IgD-negative memory B cell (primary cell): ENCODE results near the gene AGAP1. TPM values are rescaled to one million over a fixed set of nuclear protein-coding genes. Genes with fewer than 3 reads are reported as not detected.

Source experiments
- H3K27ac Mint-ChIP-seq, 3 donors: one replicate each; pipeline ENCODE4 v1.8.0; 2020 to 2022; ENCODE audit warnings: mild to moderate bottlenecking in 3 of 3, mixed read lengths in 3 of 3, moderate library complexity in 1 of 3
- H3K27me3 Mint-ChIP-seq: one replicate; pipeline ENCODE4 v1.8.0; 2021; ENCODE audit warnings: mixed read lengths
- H3K36me3 Mint-ChIP-seq: one replicate; pipeline ENCODE4 v1.8.0; 2020; ENCODE audit warnings: mild to moderate bottlenecking, mixed read lengths
- H3K4me1 Mint-ChIP-seq, 3 donors: one replicate each; pipeline ENCODE4 v1.8.0; 2020 to 2022; ENCODE audit warnings: mixed read lengths in 3 of 3, mild to moderate bottlenecking in 1 of 3
- H3K4me3 Mint-ChIP-seq, 4 donors: one replicate each; pipeline ENCODE4 v1.8.0; 2020 to 2022; ENCODE audit warnings: mild to moderate bottlenecking in 4 of 4, mixed read lengths in 4 of 4, moderate library complexity in 3 of 4
- H3K9me3 Mint-ChIP-seq, 3 donors: one replicate each; pipeline ENCODE4 v1.8.0; 2020 to 2021; ENCODE audit warnings: mixed read lengths in 3 of 3, mild to moderate bottlenecking in 1 of 3
- polyA plus RNA-seq: library from polyadenylated mRNA; unstranded; fragments of 300-500 nt; fragmentation: Illumina TruSeq; gene quantifications from one replicate; pipeline ENCODE4 v1.2.3, GENCODE V29; 2021

AGAP1 gene
- polyA plus RNA-seq, 1 donor from 2014 or later = not detected

- H3K9me3 Mint-ChIP-seq = peaks cover 0 to 5% (median 0%) of the 10 kb centered on the region in 3 donors
- no peaks in the 10 kb centered on the region for H3K36me3 Mint-ChIP-seq
- peaks cover 0 to 1% (median 0%) of the 10 kb centered on the region in 3 donors for H3K4me1 Mint-ChIP-seq
- no peak overlapping the region for H3K4me3 Mint-ChIP-seq
- H3K27ac Mint-ChIP-seq = no peak overlapping the region
- peaks cover 2% of the 10 kb centered on the region for H3K27me3 Mint-ChIP-seq
Measured at GRCh38 chr2:235526166-235526565, 32.3 kb downstream of the AGAP1 start.

GRCh38 chr2:235527806-235528469, 34.1 kb downstream of the AGAP1 start:
- Mint-ChIP-seq H3K27ac (peak overlapping the region in 1 of 3 donors; percentile 59), H3K9me3 (peaks cover 0 to 5% (median 0%) of the 10 kb centered on the region in 3 donors), H3K4me3 (no peak overlapping the region), H3K27me3 (no peaks in the 10 kb centered on the region), H3K36me3 (no peaks in the 10 kb centered on the region), H3K4me1 (peaks cover 0 to 1% (median 0%) of the 10 kb centered on the region in 3 donors)

GRCh38 chr2:235529621-235530020, 35.8 kb downstream of the AGAP1 start:
- Mint-ChIP-seq H3K36me3 (no peaks in the 10 kb centered on the region), H3K4me3 (no peak overlapping the region), H3K9me3 (peaks cover 0 to 5% (median 2%) of the 10 kb centered on the region in 3 donors), H3K27ac (no peak overlapping the region), H3K4me1 (peaks cover 0 to 1% (median 0%) of the 10 kb centered on the region in 3 donors), H3K27me3 (peaks cover 3% of the 10 kb centered on the region)

- H3K4me3 Mint-ChIP-seq = no peak overlapping the region
- no peak overlapping the region for H3K27ac Mint-ChIP-seq
- peaks cover 0 to 5% (median 2%) of the 10 kb centered on the region in 3 donors for H3K9me3 Mint-ChIP-seq
- no peaks in the 10 kb centered on the region for H3K36me3 Mint-ChIP-seq
- peaks cover 3% of the 10 kb centered on the region for H3K27me3 Mint-ChIP-seq
- peaks cover 0 to 1% (median 0%) of the 10 kb centered on the region in 3 donors for H3K4me1 Mint-ChIP-seq
Measured at GRCh38 chr2:235530735-235531134, 36.9 kb downstream of the AGAP1 start.

GRCh38 chr2:235532307-235532706, 38.5 kb downstream of the AGAP1 start:
- Mint-ChIP-seq H3K4me3 (no peak overlapping the region), H3K4me1 (no peaks in the 10 kb centered on the region), H3K36me3 (no peaks in the 10 kb centered on the region), H3K27ac (no peak overlapping the region), H3K27me3 (peaks cover 4% of the 10 kb centered on the region), H3K9me3 (peaks cover 0 to 5% (median 2%) of the 10 kb centered on the region in 3 donors)

- Mint-ChIP-seq H3K4me1 (no peaks in the 10 kb centered on the region), H3K36me3 (no peaks in the 10 kb centered on the region), H3K27me3 (peaks cover 4% of the 10 kb centered on the region)
Measured at GRCh38 chr2:235533198-235533597, 39.4 kb downstream of the AGAP1 start.

GRCh38 chr2:235533616-235534385, 40.0 kb downstream of the AGAP1 start:
- H3K9me3 Mint-ChIP-seq = peaks cover 0 to 5% (median 5%) of the 10 kb centered on the region in 3 donors
- peaks cover 4% of the 10 kb centered on the region for H3K27me3 Mint-ChIP-seq
- no peaks in the 10 kb centered on the region for H3K36me3 Mint-ChIP-seq
- H3K4me1 Mint-ChIP-seq = no peaks in the 10 kb centered on the region
- H3K27ac Mint-ChIP-seq = no peak overlapping the region
- no peak overlapping the region for H3K4me3 Mint-ChIP-seq

More at GRCh38 chr2:235533198-235533597, 39.4 kb downstream of the AGAP1 start:
- Mint-ChIP-seq H3K9me3 (peaks cover 0 to 5% (median 2%) of the 10 kb centered on the region in 3 donors), H3K27ac (no peak overlapping the region), H3K4me3 (no peak overlapping the region)

GRCh38 chr2:235534678-235535422, 41.0 kb downstream of the AGAP1 start:
- Mint-ChIP-seq H3K27ac (no peak overlapping the region), H3K27me3 (peaks cover 4% of the 10 kb centered on the region), H3K4me1 (no peaks in the 10 kb centered on the region), H3K36me3 (no peaks in the 10 kb centered on the region), H3K9me3 (peaks cover 0 to 5% (median 5%) of the 10 kb centered on the region in 3 donors), H3K4me3 (no peak overlapping the region)

- H3K4me1 Mint-ChIP-seq = no peaks in the 10 kb centered on the region
- no peak overlapping the region for H3K27ac Mint-ChIP-seq
- H3K9me3 Mint-ChIP-seq = peaks cover 0 to 5% (median 1%) of the 10 kb centered on the region in 3 donors
- H3K36me3 Mint-ChIP-seq = no peaks in the 10 kb centered on the region
- H3K4me3 Mint-ChIP-seq = no peak overlapping the region
- H3K27me3 Mint-ChIP-seq = peaks cover 4% of the 10 kb centered on the region
Measured at GRCh38 chr2:235535423-235536130, 41.7 kb downstream of the AGAP1 start.

GRCh38 chr2:235536711-235537110, 42.9 kb downstream of the AGAP1 start:
- H3K4me1 Mint-ChIP-seq = no peaks in the 10 kb centered on the region

GRCh38 chr2:235537186-235537585, 43.3 kb downstream of the AGAP1 start:
- Mint-ChIP-seq H3K9me3 (peaks cover 0 to 5% (median 0%) of the 10 kb centered on the region in 3 donors), H3K36me3 (no peaks in the 10 kb centered on the region), H3K27me3 (peaks cover 4% of the 10 kb centered on the region), H3K4me3 (no peak overlapping the region), H3K27ac (no peak overlapping the region), H3K4me1 (no peaks in the 10 kb centered on the region)

More at GRCh38 chr2:235536711-235537110, 42.9 kb downstream of the AGAP1 start:
- H3K36me3 Mint-ChIP-seq = no peaks in the 10 kb centered on the region
- no peak overlapping the region for H3K4me3 Mint-ChIP-seq
- H3K27ac Mint-ChIP-seq = no peak overlapping the region
- peaks cover 0 to 5% (median 0%) of the 10 kb centered on the region in 3 donors for H3K9me3 Mint-ChIP-seq
- peaks cover 4% of the 10 kb centered on the region for H3K27me3 Mint-ChIP-seq

- H3K4me3 Mint-ChIP-seq = no peak overlapping the region
- H3K27ac Mint-ChIP-seq = no peak overlapping the region
- H3K36me3 Mint-ChIP-seq = no peaks in the 10 kb centered on the region
- peaks cover 4% of the 10 kb centered on the region for H3K27me3 Mint-ChIP-seq
- no peaks in the 10 kb centered on the region for H3K4me1 Mint-ChIP-seq
- H3K9me3 Mint-ChIP-seq = peaks cover 0 to 5% (median 0%) of the 10 kb centered on the region in 3 donors
Measured at GRCh38 chr2:235537587-235537986, 43.7 kb downstream of the AGAP1 start.

GRCh38 chr2:235538144-235538639, 44.3 kb downstream of the AGAP1 start:
- Mint-ChIP-seq H3K4me3 (no peak overlapping the region), H3K4me1 (no peaks in the 10 kb centered on the region), H3K27ac (no peak overlapping the region), H3K9me3 (peaks cover 0 to 4% (median 0%) of the 10 kb centered on the region in 3 donors), H3K27me3 (peaks cover 4% of the 10 kb centered on the region), H3K36me3 (no peaks in the 10 kb centered on the region)

GRCh38 chr2:235538981-235539380, 45.1 kb downstream of the AGAP1 start:
- H3K27me3 Mint-ChIP-seq = peaks cover 4% of the 10 kb centered on the region
- no peak overlapping the region for H3K4me3 Mint-ChIP-seq
- no peak overlapping the region for H3K27ac Mint-ChIP-seq
- no peaks in the 10 kb centered on the region for H3K4me1 Mint-ChIP-seq
- no peaks in the 10 kb centered on the region for H3K36me3 Mint-ChIP-seq
- H3K9me3 Mint-ChIP-seq = peaks cover 0 to 2% (median 0%) of the 10 kb centered on the region in 3 donors
